Activated naive CD4-positive, alpha-beta T cell treated with anti-CD3 and anti-CD28 coated beads, Interleukin-2, amount 50 U/mL, for 72 hours (primary cell): ENCODE measurements around the gene FLOT1. TPM values are rescaled to one million over a fixed set of nuclear protein-coding genes. Genes with fewer than 3 reads are reported as not detected.
"Not testable (repeated sequence)": the region's sequence is repeated elsewhere in the genome, so short reads cannot be mapped to it uniquely, and the experiment has no call there.

Source experiments
- ATAC-seq, 2 donors: fragments of 150-1000 bp; cut with Tn5 transposase; 2 replicates each; pipeline ENCODE4 v1.10.0; 2021; ENCODE audit warnings: mild to moderate bottlenecking in 2 of 2, moderate library complexity in 2 of 2
- DNase-seq, 2 donors: peaks; one replicate each; pipeline ENCODE4 v3.0.0; 2021 to 2022; ENCODE audit warnings: low spot score in 2 of 2
- H3K27ac Mint-ChIP-seq, 2 donors: one replicate each; pipeline ENCODE4 v1.8.0; 2022; ENCODE audit warnings: mild to moderate bottlenecking in 2 of 2, mixed read lengths in 2 of 2
- H3K36me3 Mint-ChIP-seq, 2 donors: one replicate each; pipeline ENCODE4 v1.8.0; 2022; ENCODE audit warnings: mixed read lengths in 2 of 2
- H3K9me3 Mint-ChIP-seq, 2 donors: one replicate each; pipeline ENCODE4 v1.8.0; 2022; ENCODE audit warnings: mixed read lengths in 2 of 2
- total RNA-seq, 2 donors: library from RNA; stranded (reverse); gene quantifications; one replicate each; pipeline ENCODE4 v1.2.3, GENCODE V29; 2022

Gene FLOT1
- total RNA-seq, 2 donors from 2014 or later, result 194 to 219 TPM

DNA sequence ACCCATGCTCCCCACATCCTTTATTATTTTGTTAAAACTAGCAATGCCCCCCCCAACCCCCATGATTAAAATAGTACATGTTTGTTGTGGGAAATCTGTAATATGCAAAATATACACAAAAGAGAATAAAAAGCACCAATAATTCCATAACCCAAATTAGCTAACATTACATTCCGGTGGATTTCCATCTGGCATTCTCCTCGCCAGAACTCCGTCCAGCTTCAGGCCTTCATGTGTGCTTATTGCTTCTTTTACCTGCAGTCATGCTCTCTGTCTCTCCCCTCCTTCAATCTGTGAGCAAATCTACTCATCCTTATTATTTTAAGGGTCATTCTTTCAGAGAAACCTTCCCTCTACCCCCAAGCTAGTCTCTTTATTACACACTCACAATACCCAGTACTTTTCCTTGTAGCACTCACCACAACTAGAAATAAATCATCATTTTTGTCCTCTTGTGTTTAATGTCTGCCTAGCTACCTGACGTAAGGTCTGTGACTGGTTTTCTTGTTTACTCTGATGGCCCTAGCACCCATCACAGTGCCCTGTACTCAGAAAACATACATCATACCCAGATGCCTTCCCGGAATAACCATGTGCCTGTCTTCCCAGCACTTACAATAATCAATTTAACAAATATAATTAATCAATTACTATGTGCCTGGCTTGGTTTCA, 27.5 kb upstream of the FLOT1 start:
- H3K27ac Mint-ChIP-seq, result peak overlapping the region; percentile 81 to 98
- ATAC-seq (peak; percentile 30 to 52), DNase-seq (no peak)
- H3K36me3 Mint-ChIP-seq, result peaks cover 0 to 19% of the 10 kb centered on the region in 2 donors
- H3K9me3 Mint-ChIP-seq, result peaks cover 0 to 11% of the 10 kb centered on the region in 2 donors

DNA sequence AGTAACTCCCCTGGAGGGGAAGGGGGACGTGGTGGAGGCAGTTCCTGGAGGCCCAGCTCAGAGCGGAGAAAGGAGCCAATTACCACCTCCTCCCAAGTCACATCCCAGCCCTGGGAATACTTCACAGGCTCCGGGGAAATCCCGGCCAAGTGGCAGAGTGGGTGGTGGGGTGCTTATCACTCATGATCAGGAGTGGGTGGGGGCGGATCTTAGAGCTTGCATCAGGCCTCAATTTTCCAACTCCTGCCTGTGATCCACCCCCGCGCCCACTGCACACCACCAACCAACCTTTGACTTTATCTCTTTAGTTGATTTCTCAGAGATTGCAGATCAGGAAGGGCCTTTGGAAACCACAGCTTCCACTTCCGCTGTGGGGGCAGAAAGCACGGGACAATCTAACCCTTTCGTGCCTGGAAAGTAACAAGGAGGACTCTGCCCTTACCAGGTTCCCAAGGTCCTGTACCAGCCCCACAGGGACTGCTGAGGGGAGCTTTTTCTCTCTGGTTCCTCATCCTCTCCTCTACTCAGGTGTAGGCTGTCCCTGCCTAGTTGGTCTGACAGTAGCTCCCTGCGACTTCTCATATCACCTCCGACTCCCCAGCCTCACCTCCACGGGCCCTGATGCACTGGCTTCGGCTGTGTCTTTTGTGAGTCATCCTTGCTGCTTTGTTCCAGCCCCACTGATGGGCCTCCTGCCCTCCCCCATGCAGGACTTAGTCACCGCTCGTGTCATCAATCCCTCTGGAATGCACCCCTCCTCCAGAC, 26.8 kb upstream of the FLOT1 start:
- DNase-seq (peak; percentile 71 to 88), ATAC-seq (peak; percentile 71 to 80)
- Mint-ChIP-seq H3K27ac (peak overlapping the region; percentile 81 to 98), H3K9me3 (peaks cover 0 to 14% of the 10 kb centered on the region in 2 donors), H3K36me3 (peaks cover 0 to 25% of the 10 kb centered on the region in 2 donors)

- peaks cover 0 to 31% of the 10 kb centered on the region in 2 donors for H3K36me3 Mint-ChIP-seq
- H3K27ac Mint-ChIP-seq, result peak overlapping the region; percentile 81 to 98
- H3K9me3 Mint-ChIP-seq, result peaks cover 0 to 19% of the 10 kb centered on the region in 2 donors
- DNase-seq (no peak), ATAC-seq (peak in 1 of 2 donors; percentile 46)
Measured at GRCh38 chr6:30768634-30769087, 26.2 kb upstream of the FLOT1 start.

- DNase-seq (no peak), ATAC-seq (no peak)
- Mint-ChIP-seq H3K9me3 (peaks cover 0 to 19% of the 10 kb centered on the region in 2 donors), H3K36me3 (peaks cover 0 to 32% of the 10 kb centered on the region in 2 donors), H3K27ac (peak overlapping the region; percentile 96 to 98)
Measured at GRCh38 chr6:30767944-30768301, 25.4 kb upstream of the FLOT1 start.

GRCh38 chr6:30767158-30767943, 24.9 kb upstream of the FLOT1 start:
- H3K27ac Mint-ChIP-seq, result peak overlapping the region; percentile 96 to 98
- peaks cover 0 to 17% of the 10 kb centered on the region in 2 donors for H3K9me3 Mint-ChIP-seq
- peaks cover 0 to 26% of the 10 kb centered on the region in 2 donors for H3K36me3 Mint-ChIP-seq
- peak; percentile 68 to 69 for ATAC-seq
- peak in 1 of 2 donors; percentile 60 for DNase-seq

GRCh38 chr6:30766461-30767157, 24.1 kb upstream of the FLOT1 start:
- Mint-ChIP-seq H3K36me3 (peaks cover 0 to 21% of the 10 kb centered on the region in 2 donors), H3K27ac (peak overlapping the region; percentile 96 to 98), H3K9me3 (peaks cover 0 to 12% of the 10 kb centered on the region in 2 donors)
- DNase-seq (no peak), ATAC-seq (no peak)

- H3K36me3 Mint-ChIP-seq, result peaks cover 0 to 15% of the 10 kb centered on the region in 2 donors
- H3K9me3 Mint-ChIP-seq, ATAC-seq, DNase-seq, H3K27ac Mint-ChIP-seq: not testable (repeated sequence)
Measured at GRCh38 chr6:30765495-30765894, 23.0 kb upstream of the FLOT1 start.

DNA sequence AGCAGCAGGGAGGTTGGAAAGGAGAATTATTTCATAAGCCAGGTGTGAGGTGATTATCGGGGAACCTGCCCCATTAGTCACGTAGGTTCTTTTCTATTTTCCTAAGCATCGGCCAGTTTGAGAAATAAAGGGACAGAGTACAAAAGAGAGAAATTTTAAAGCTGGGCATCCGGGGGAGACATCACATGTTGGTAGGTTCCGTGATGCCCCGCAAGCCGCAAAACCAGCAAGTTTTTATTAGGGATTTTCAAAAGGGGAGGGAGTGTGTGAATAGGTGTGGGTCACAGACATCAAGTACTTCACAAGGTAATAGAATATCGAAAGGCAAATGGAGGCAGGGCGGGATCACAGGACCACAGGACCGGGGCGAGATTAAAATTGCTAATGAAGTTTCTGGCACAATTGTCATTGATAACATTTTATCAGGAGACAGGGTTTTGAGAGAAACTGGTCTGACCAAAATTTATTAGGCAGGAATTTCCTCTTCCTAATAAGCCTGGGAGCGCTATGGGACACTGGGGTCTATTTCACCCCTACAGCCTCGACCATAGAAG, 22.1 kb upstream of the FLOT1 start:
- H3K27ac Mint-ChIP-seq, result peak overlapping the region; percentile 70 to 90
- not testable (repeated sequence) for DNase-seq, H3K9me3 Mint-ChIP-seq, ATAC-seq
- peaks cover 0 to 15% of the 10 kb centered on the region in 2 donors for H3K36me3 Mint-ChIP-seq

- no peak for DNase-seq
- no peak for ATAC-seq
- H3K27ac Mint-ChIP-seq, result peak overlapping the region; percentile 70 to 90
- H3K9me3 Mint-ChIP-seq, result peaks cover 0 to 8% of the 10 kb centered on the region in 2 donors
- peaks cover 0 to 15% of the 10 kb centered on the region in 2 donors for H3K36me3 Mint-ChIP-seq
Measured at GRCh38 chr6:30763618-30764489, 21.4 kb upstream of the FLOT1 start.

- H3K9me3 Mint-ChIP-seq, result peaks cover 0 to 8% of the 10 kb centered on the region in 2 donors
- ATAC-seq (no peak), DNase-seq (no peak)
- H3K27ac Mint-ChIP-seq, result peak overlapping the region in 1 of 2 donors; percentile 90
- H3K36me3 Mint-ChIP-seq, result peaks cover 0 to 15% of the 10 kb centered on the region in 2 donors
Measured at GRCh38 chr6:30763155-30763617, 20.7 kb upstream of the FLOT1 start.

DNA sequence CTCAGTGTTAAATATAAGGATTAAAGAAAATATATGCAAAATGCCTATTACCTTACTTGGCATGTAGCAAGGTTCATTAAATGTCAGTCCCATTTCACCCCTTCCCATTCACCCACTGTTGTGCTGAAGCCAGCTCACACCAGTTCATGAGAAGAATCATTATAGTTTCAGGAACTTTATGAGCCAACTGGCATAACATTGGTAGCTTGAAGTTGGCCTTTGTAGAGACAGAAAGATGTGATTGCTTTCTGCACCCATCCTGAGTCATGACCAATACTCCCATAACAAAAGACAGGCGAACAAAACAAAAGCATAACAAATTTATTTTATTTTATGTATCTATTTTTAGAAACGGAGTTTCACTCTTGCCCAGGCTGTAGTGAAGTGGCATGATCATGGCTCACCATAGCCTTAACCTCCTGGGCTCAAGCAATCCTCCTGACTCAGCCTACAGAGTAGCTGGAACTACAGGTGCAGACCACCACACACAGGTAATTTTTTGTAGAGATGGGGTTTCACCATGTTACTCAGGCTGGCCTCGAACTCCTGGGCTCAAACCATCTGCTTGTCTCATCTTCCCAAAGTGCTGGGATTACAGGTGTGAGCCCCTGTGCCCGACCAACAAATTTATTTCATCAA, 19.4 kb upstream of the FLOT1 start:
- H3K36me3 Mint-ChIP-seq, result peaks cover 0 to 15% of the 10 kb centered on the region in 2 donors
- ATAC-seq (peak; percentile 82 to 87), DNase-seq (no peak)
- peaks cover 0 to 8% of the 10 kb centered on the region in 2 donors for H3K9me3 Mint-ChIP-seq
- H3K27ac Mint-ChIP-seq, result peak overlapping the region in 1 of 2 donors; percentile 52

DNA sequence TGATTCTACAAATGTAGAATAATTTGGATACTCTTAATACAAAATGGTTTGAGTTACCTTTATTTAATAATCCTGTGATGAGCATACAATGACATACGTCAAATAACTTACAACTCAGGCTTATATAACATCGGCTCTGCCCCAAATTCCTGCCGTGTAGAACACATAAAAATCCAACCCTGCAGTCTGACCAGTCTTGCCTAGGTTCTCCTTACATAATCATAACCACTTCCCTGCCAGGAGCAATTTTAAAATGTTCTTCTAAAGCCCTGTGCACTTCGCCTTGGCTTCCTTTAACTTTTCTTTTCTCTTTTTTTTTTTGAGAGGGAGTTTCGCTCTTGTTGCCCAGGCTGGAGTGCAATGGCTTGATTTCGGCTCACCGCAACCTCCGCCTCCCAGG, 18.1 kb upstream of the FLOT1 start:
- peaks cover 0 to 15% of the 10 kb centered on the region in 2 donors for H3K36me3 Mint-ChIP-seq
- H3K9me3 Mint-ChIP-seq, result peaks cover 0 to 8% of the 10 kb centered on the region in 2 donors
- no peak for DNase-seq
- ATAC-seq, result no peak
- H3K27ac Mint-ChIP-seq, result no peak overlapping the region

DNA sequence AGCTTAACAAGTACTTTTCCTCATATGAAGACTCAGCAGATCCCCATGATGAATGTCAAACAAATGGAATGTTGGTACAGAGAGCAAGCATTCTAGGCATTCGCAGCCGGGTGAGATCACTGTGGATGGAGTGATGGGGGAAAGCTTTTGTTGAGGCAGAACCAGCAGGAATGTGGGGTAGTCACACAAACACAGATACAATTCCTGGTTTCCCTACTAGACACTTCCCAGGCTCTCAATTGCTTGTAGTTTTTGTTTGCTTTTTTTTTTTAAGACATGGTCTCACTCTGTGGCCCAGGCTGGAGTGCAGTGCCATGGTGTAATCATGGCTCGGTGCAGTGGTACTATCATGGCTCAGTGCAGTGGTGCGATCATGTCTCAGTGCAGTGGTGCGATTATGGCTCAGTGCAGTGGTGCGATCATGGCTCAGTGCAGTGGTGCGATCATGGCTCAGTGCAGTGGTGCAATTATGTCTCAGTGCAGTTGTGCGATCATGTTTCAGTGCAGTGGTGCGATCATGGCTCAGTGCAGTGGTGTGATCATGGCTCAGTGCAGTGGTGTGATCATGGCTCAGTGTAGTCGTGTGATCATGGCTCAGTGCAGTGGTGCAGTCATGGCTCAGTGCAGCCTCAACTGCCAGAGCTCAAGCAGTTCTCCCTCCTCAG, 17.2 kb upstream of the FLOT1 start:
- Mint-ChIP-seq H3K9me3 (peaks cover 0 to 8% of the 10 kb centered on the region in 2 donors), H3K36me3 (peaks cover 0 to 12% of the 10 kb centered on the region in 2 donors), H3K27ac (no peak overlapping the region)
- DNase-seq, result no peak
- ATAC-seq, result no peak

DNA sequence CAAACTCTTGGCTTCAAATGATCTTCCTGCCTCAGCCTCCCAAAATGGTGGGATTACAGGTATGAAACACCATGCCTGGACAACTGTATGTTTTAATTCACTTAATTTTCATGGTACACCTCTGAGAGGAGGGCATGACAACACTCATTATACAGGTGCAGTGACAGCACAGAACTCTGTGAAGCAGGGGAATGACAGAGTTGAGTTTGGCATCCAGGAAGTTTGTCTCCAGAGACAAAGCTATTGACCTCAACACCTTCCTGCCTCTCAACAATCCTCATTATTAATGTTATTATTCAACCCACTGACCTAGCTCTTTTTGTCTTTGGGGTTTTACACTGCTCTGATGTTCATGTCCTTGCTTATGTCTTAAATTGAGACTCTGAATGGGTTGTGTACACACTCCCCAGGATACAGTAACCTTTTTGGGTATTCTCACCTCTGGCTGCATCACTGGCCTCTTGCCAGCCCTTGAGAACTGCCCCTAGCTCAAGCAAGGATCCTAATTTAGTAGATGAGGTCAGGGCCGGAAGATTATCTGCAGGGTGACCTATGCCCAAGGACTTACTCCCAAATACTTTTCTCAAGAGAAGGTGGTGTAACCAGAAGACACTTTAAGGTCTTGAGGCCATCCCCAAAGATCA, 14.9 kb upstream of the FLOT1 start:
- Mint-ChIP-seq H3K36me3 (no peaks in the 10 kb centered on the region), H3K27ac (no peak overlapping the region), H3K9me3 (no peaks in the 10 kb centered on the region)
- no peak for DNase-seq
- no peak for ATAC-seq
